Gastroesophageal sphincter (tissue), 4 donors: ENCODE data around the gene RPS25. TPM values are rescaled to one million over a fixed set of nuclear protein-coding genes. Genes with fewer than 3 reads are reported as not detected.
"Not testable (repeated sequence)": the region's sequence is repeated elsewhere in the genome, so short reads cannot be mapped to it uniquely, and the experiment has no call there.

Source experiments
- ATAC-seq: fragments of 150-250 bp; one replicate; pipeline ENCODE4 v1.9.1; 2016; ENCODE audit warnings: mild to moderate bottlenecking, moderate library complexity
- H3K27ac ChIP-seq, 4 donors: fragments of 200-600 bp; sonication (generic) in 3 of 4; 1 replicate in 3 of 4; 2 replicates in 1 of 4; pipeline ENCODE4 v1.5.1; 2016 to 2019
- H3K27me3 ChIP-seq: fragments of 200-600 bp; sonication (generic); one replicate; pipeline ENCODE4 v1.5.1; 2019
- H3K36me3 ChIP-seq, 2 donors: fragments of 200-600 bp; sonication (generic); one replicate each; pipeline ENCODE4 v1.5.1; 2019; ENCODE audit warnings: control low read depth in 1 of 2
- H3K4me1 ChIP-seq, 3 donors: fragments of 200-600 bp; sonication (generic); 1 replicate in 2 of 3; 2 replicates in 1 of 3; pipeline ENCODE4 v1.5.1; 2016 to 2019; ENCODE audit warnings: control low read depth in 2 of 3
- H3K4me3 ChIP-seq, 2 donors: fragments of 200-600 bp; sonication (generic); one replicate each; pipeline ENCODE4 v1.5.1; 2019; ENCODE audit warnings: mild to moderate bottlenecking in 1 of 2, moderate library complexity in 1 of 2
- H3K9me3 ChIP-seq, 3 donors: fragments of 200-600 bp; sonication (generic); one replicate each; pipeline ENCODE4 v1.5.1; 2017 to 2019; ENCODE audit warnings: control low read depth in 2 of 3
- EP300 ChIP-seq: sonication (generic); formaldehyde crosslinking; IDR thresholded peaks from one replicate; pipeline ENCODE4 v1.6.1; 2017; ENCODE audit warnings: antibody characterized with exemption, mild to moderate bottlenecking
- POLR2A ChIP-seq, 2 donors: fragments of 450-650 bp; IDR thresholded peaks; one replicate each; pipeline ENCODE4 v1.6.1; 2017; ENCODE audit warnings: antibody characterized with exemption in 2 of 2, mild to moderate bottlenecking in 2 of 2, moderate library complexity in 1 of 2
- POLR2AphosphoS5 ChIP-seq: sonication (generic); formaldehyde crosslinking; IDR thresholded peaks from one replicate; pipeline ENCODE4 v1.6.1; 2017; ENCODE audit warnings: antibody characterized with exemption
- WGBS, 2 donors: methylation state at CpG; one replicate each; pipeline ENCODE4 v1.1.5; 2018; ENCODE audit warnings: low coverage in 1 of 2; 5-methylcytosine and 5-hydroxymethylcytosine counted together
- total RNA-seq, 4 donors: library from RNA; depleted of rRNA; stranded (reverse); fragments of >200 nt; gene quantifications; one replicate each; pipeline ENCODE4 v1.1.0, GENCODE V29; 2016
- TF ChIP-seq, protein P1 (sequence below), 4 experiments: fragments of 200-600 bp in 2 of 4; fragments of 450-650 bp in 2 of 4; sonication (generic) in 1 of 4; IDR thresholded peaks; one replicate each; pipeline ENCODE4 v1.5.1; 2017 to 2019; ENCODE audit warnings: antibody characterized with exemption in 4 of 4, mild to moderate bottlenecking in 2 of 4, moderate library complexity in 2 of 4

The RPS25 gene
- total RNA-seq, 4 donors from 2014 or later = 1,381 to 2,808 (median 2,000) TPM

GRCh38 chr11:119024430-119025098 is 6.4 kb upstream of the RPS25 start:
- 73% methylated on average over 5 of the region's 15 CpGs; no CpG with 5 or more reads in 1 of the 2 donors for WGBS, 2 donors
- peaks cover 0 to 85% of the 10 kb centered on the region in 2 donors for H3K36me3 ChIP-seq
- no peaks in the 10 kb centered on the region for H3K27me3 ChIP-seq
- ATAC-seq = no peak
- peaks cover 3 to 53% (median 14%) of the 10 kb centered on the region in 3 donors for H3K4me1 ChIP-seq
- peak overlapping the region in 3 of 4 donors; percentile 9 to 41 (median 40) for H3K27ac ChIP-seq
- H3K9me3 ChIP-seq = no peaks in the 10 kb centered on the region
- TF ChIP-seq, protein P1, sequence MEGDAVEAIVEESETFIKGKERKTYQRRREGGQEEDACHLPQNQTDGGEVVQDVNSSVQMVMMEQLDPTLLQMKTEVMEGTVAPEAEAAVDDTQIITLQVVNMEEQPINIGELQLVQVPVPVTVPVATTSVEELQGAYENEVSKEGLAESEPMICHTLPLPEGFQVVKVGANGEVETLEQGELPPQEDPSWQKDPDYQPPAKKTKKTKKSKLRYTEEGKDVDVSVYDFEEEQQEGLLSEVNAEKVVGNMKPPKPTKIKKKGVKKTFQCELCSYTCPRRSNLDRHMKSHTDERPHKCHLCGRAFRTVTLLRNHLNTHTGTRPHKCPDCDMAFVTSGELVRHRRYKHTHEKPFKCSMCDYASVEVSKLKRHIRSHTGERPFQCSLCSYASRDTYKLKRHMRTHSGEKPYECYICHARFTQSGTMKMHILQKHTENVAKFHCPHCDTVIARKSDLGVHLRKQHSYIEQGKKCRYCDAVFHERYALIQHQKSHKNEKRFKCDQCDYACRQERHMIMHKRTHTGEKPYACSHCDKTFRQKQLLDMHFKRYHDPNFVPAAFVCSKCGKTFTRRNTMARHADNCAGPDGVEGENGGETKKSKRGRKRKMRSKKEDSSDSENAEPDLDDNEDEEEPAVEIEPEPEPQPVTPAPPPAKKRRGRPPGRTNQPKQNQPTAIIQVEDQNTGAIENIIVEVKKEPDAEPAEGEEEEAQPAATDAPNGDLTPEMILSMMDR (IDR thresholded peaks at IDR 0.05) = no peak
- TF ChIP-seq POLR2AphosphoS5 = no peak
- H3K4me3 ChIP-seq = no peak overlapping the region

- peaks cover 0 to 85% of the 10 kb centered on the region in 2 donors for H3K36me3 ChIP-seq
- no peak for ATAC-seq
- no peak overlapping the region for H3K4me3 ChIP-seq
- peaks cover 3 to 51% (median 11%) of the 10 kb centered on the region in 3 donors for H3K4me1 ChIP-seq
- H3K27me3 ChIP-seq = no peaks in the 10 kb centered on the region
- H3K27ac ChIP-seq = peak overlapping the region in 1 of 4 donors; percentile 41
- TF ChIP-seq, protein P1 (IDR thresholded peaks at IDR 0.05) = no peak
- no peak for TF ChIP-seq POLR2A (IDR thresholded peaks at IDR 0.05)
- TF ChIP-seq EP300 = no peak
- no peak for TF ChIP-seq POLR2AphosphoS5
- no peaks in the 10 kb centered on the region for H3K9me3 ChIP-seq
Measured at GRCh38 chr11:119023741-119024140, 5.6 kb upstream of the RPS25 start.

- no peaks in the 10 kb centered on the region for H3K9me3 ChIP-seq
- no peak overlapping the region for H3K27ac ChIP-seq
- peaks cover 0 to 72% of the 10 kb centered on the region in 2 donors for H3K36me3 ChIP-seq
- H3K27me3 ChIP-seq = no peaks in the 10 kb centered on the region
- WGBS, 2 donors = 89 to 91% methylated on average over 3 to 5 of the region's 5 CpGs
- no peak for TF ChIP-seq POLR2AphosphoS5
- TF ChIP-seq EP300 = no peak
- no peak for TF ChIP-seq POLR2A (IDR thresholded peaks at IDR 0.05)
- TF ChIP-seq, protein P1 (IDR thresholded peaks at IDR 0.05) = no peak
- no peak for ATAC-seq
- peaks cover 8 to 61% (median 17%) of the 10 kb centered on the region in 3 donors for H3K4me1 ChIP-seq
- H3K4me3 ChIP-seq = no peak overlapping the region
Measured at GRCh38 chr11:119021631-119022030, 3.5 kb upstream of the RPS25 start.

GRCh38 chr11:119019996-119020395 is 1.9 kb upstream of the RPS25 start:
- Histone ChIP-seq H3K36me3 (peaks cover 0 to 72% of the 10 kb centered on the region in 2 donors), H3K4me1 (peaks cover 9 to 73% (median 26%) of the 10 kb centered on the region in 3 donors), H3K9me3 (no peaks in the 10 kb centered on the region), H3K27me3 (no peaks in the 10 kb centered on the region), H3K27ac (peak overlapping the region in 3 of 4 donors; percentile 13 to 94 (median 32)), H3K4me3 (peak overlapping the region in 1 of 2 donors; percentile 76)
- no peak for ATAC-seq
- 83 to 86% methylated on average over 1 to 2 of the region's 2 CpGs for WGBS, 2 donors
- TF ChIP-seq POLR2AphosphoS5 (no peak), EP300 (no peak), POLR2A (IDR thresholded peaks at IDR 0.05) (no peak)
- TF ChIP-seq, protein P1 (IDR thresholded peaks at IDR 0.05) = no peak

GRCh38 chr11:119017377-119017776 is 766 bp downstream of the RPS25 start:
- Histone ChIP-seq H3K36me3 (peaks cover 0 to 72% of the 10 kb centered on the region in 2 donors), H3K4me3 (peak overlapping the region; percentile 76 to 96), H3K27ac (peak overlapping the region; percentile 72 to 99 (median 95)), H3K4me1 (peaks cover 9 to 65% (median 26%) of the 10 kb centered on the region in 3 donors)
- not testable (repeated sequence) for H3K9me3 ChIP-seq, ATAC-seq, H3K27me3 ChIP-seq
- WGBS, 2 donors = 0 to 3% methylated on average over 3 to 10 of the region's 10 CpGs
